SK-N-SH treated with all-trans-retinoic acid at 6 μM for 48 hours (cell line): ENCODE measurements around the gene CASP1.

Experiments used
- CSDC2 ChIP-seq: fragments of 250-450 bp; sonication (Bioruptor Pico); IDR thresholded peaks from 2 replicates; pipeline ENCODE4 v1.5.0; 2020; ENCODE audit warnings: mild to moderate bottlenecking, moderate library complexity
- ESRRG ChIP-seq: fragments of 250-450 bp; sonication (Bioruptor Pico); IDR thresholded peaks from 2 replicates; pipeline ENCODE4 v1.6.1; 2021; ENCODE audit warnings: mild to moderate bottlenecking
- PPARA ChIP-seq: fragments of 250-450 bp; sonication (Bioruptor Pico); IDR thresholded peaks from 2 replicates; pipeline ENCODE4 v1.5.0; 2020; ENCODE audit warnings: mild to moderate bottlenecking, borderline replicate concordance
- RARB ChIP-seq: fragments of 250-450 bp; sonication (Bioruptor Pico); IDR thresholded peaks from 2 replicates; pipeline ENCODE4 v1.8.0; 2021; ENCODE audit warnings: mild to moderate bottlenecking, moderate library complexity
- SNAI2 ChIP-seq: fragments of 250-450 bp; sonication (Bioruptor Pico); IDR thresholded peaks from 2 replicates; pipeline ENCODE4 v1.5.0; 2020; ENCODE audit warnings: mild to moderate bottlenecking, moderate library complexity
- TOX ChIP-seq: fragments of 250-450 bp; sonication (Bioruptor Pico); IDR thresholded peaks from 2 replicates; pipeline ENCODE4 v1.8.0; 2021; ENCODE audit warnings: mild to moderate bottlenecking, moderate library complexity, borderline replicate concordance
- ZFP3 ChIP-seq: fragments of 250-450 bp; sonication (Bioruptor Pico); IDR thresholded peaks from 2 replicates; pipeline ENCODE4 v1.5.0; 2020; ENCODE audit warnings: mild to moderate bottlenecking, moderate library complexity
- ZFP30 ChIP-seq: fragments of 450-650 bp; formaldehyde crosslinking; IDR thresholded peaks from 2 replicates; pipeline ENCODE4 v1.5.0; 2022; ENCODE audit warnings: mild to moderate bottlenecking, moderate library complexity
- TF ChIP-seq, protein P1 (sequence below): fragments of 250-450 bp; sonication (Bioruptor Pico); IDR thresholded peaks from 2 replicates; pipeline ENCODE4 v1.8.0; 2020; ENCODE audit warnings: mild to moderate bottlenecking, moderate library complexity, borderline replicate concordance
- TF ChIP-seq, protein P2 (sequence below): fragments of 250-450 bp; sonication (Bioruptor Pico); IDR thresholded peaks from 2 replicates; pipeline ENCODE4 v1.5.1; 2020; ENCODE audit warnings: low read depth, mild to moderate bottlenecking, moderate library complexity

DNA sequence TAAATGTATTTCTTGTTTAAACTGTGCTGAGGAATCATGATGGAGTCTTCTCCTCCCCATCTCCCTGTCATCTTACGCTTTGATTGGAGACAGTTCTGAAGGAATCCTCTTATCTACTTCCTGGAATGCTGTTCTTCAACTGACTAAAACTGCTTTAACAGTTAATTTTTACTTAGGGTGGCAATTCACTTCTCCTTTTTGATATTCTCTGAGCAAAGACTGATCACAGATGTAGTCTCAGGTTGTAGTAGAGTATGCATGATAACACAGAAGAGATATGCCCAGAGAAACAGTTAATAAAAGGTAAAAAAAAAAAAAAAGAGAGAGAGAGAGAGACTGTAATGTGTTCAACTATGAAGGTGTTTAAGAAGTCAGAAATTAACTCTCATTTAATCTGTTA is 10.6 kb downstream of the CASP1 start:
- TF ChIP-seq SNAI2 (CRISPR knock-in tag) (no peak), CSDC2 (CRISPR knock-in tag) (no peak), RARB (no peak), PPARA (CRISPR knock-in tag) (no peak), ZFP30 (CRISPR knock-in tag) (no peak), ESRRG (CRISPR knock-in tag) (no peak), TOX (CRISPR knock-in tag) (no peak), ZFP3 (CRISPR knock-in tag) (no peak)
- TF ChIP-seq, protein P1, sequence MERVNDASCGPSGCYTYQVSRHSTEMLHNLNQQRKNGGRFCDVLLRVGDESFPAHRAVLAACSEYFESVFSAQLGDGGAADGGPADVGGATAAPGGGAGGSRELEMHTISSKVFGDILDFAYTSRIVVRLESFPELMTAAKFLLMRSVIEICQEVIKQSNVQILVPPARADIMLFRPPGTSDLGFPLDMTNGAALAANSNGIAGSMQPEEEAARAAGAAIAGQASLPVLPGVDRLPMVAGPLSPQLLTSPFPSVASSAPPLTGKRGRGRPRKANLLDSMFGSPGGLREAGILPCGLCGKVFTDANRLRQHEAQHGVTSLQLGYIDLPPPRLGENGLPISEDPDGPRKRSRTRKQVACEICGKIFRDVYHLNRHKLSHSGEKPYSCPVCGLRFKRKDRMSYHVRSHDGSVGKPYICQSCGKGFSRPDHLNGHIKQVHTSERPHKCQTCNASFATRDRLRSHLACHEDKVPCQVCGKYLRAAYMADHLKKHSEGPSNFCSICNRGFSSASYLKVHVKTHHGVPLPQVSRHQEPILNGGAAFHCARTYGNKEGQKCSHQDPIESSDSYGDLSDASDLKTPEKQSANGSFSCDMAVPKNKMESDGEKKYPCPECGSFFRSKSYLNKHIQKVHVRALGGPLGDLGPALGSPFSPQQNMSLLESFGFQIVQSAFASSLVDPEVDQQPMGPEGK (CRISPR knock-in tag), result no peak
- TF ChIP-seq, protein P2, sequence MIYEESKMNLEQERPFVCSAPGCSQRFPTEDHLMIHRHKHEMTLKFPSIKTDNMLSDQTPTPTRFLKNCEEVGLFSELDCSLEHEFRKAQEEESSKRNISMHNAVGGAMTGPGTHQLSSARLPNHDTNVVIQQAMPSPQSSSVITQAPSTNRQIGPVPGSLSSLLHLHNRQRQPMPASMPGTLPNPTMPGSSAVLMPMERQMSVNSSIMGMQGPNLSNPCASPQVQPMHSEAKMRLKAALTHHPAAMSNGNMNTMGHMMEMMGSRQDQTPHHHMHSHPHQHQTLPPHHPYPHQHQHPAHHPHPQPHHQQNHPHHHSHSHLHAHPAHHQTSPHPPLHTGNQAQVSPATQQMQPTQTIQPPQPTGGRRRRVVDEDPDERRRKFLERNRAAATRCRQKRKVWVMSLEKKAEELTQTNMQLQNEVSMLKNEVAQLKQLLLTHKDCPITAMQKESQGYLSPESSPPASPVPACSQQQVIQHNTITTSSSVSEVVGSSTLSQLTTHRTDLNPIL, result no peak
